Epidermal melanocyte (primary cell): ENCODE measurements around the gene ZNF148.

ENCODE experiments used
- DNase-seq: peaks from one replicate; pipeline ENCODE4 v3.0.0; 2011; ENCODE audit warnings: low spot score; ENCODE audit not compliant: insufficient read length

ZNF148 gene

DNA sequence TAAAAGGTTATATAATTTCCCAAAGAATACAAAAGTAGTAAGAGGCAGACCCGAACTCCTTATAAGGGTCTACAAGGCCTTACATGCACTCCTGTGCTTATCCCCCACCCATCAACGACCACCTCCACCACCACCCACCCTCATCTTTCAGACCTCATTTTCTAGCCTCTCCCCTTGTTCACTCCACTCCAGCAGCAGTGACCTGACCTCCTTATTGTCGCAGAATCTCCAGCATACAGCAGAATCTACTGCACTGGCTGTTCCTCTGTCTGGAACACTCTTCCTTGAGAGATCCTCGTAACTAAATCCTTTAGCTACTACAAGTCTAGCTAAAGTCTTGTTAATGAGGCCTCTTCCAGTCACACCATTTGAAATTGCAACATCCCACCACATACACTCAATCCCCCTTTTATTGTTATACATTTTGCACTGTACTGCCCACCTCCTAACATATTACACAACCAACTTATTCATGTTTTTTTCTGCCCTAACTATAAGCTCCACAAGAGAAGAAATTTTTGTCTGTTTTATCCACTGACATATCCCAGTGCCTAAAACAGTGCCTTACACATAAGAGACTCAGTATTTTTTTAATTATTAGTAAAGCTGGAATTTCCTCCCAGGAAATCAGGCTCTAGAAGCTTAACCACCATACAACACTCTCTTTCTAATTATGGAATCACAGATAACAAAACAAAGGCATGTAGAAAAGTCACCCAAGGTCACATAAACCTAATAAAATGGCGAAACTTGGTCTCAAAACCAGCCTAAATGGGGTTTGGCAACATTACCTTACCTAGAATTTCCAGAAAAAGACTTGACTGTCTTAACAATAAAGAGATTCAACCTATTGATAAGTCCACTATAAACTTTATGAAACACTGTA lies 40.2 kb downstream of the ZNF148 start:
- DNase-seq: no peak

DNA sequence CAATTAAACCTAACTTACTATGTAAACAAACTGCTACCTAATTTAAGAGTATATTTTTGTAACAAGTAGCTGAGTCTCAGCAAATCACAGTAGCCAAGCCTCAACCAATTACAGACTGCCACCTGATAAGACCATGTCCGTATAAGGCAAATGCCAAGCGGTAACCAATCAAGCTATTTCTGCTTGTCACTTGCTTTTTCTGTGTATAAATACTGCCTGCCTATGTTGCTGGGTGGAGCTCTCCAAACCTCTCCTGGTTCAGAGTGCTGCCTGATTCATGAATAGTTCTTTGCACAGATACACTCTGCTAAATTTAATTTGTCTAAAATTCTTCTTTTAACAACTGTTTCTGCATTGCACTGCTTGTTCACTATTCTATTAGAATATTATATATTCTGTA lies 42.6 kb downstream of the ZNF148 start:
- DNase-seq: no peak

DNA sequence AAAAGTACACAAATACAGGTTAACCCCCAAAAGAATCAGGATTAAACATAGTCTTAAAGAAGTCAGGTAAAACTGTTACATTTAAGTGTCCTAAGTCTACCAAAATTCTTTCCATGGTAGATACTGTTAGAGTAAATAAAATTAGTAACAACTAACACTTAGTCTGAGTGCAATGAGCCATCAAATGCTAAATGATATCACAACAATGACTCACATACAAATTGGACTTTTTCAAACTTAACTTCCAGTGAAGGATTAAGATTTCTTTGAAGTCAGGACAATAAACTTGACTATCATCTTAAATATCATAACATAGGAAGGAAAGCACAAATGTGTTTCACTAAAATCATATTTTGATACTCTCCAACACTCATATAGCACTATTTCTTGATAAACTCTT lies 43.9 kb downstream of the ZNF148 start:
- DNase-seq: no peak

DNA sequence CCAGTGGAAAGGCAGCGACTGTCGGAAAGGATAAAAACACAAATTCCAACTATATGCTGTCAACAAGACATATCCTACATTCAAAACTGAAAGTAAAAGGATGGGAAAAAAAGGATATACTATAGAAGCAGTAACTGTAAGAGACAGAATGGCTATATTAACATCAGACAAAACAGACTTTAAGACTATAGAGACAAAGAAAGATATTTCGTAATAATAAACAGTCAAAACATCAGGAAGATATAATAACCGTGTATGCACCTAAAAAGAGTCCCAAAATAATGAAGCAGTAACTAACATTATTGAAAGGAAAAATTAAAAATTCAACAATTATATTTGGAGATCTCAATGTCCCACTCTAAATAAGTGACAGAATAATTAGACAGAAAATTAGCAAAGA lies 48.2 kb downstream of the ZNF148 start:
- no peak for DNase-seq

DNA sequence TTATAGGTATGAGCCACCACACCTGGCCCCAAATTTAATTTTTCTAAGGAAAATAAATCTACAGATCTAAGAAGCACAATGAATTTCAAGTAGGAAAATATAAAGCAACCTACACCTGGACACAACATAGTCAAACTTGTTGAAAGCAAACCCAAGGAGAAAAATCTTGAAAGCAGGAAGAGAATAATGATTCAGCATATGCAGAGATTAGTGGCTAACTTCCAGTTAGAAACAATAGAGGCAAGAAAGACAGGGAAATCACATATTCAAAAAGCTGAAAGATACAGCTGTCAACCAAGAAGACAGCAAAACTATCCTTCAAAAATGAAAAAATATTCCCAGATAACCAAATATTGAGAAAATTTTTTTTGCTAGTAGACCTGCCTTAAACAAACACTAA lies 49.4 kb downstream of the ZNF148 start:
- DNase-seq: no peak

DNA sequence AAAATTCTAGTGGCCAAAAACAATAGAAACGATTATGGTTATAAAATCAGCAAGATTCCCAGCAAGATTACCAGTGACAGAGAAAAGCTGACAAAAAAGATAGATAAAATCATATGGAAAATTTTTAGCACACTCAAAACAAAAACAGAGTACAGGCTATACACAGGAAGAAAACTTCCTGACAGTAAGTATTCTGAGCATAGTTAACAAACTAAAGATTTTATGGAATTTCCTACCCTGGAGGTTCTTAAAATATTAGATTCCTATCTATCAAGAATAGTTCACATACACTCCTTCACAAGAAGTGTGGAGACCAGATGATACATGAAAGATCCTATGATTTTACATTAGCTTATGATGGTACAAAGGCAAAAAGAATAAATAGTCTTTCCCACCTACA lies 50.8 kb downstream of the ZNF148 start:
- DNase-seq: no peak

DNA sequence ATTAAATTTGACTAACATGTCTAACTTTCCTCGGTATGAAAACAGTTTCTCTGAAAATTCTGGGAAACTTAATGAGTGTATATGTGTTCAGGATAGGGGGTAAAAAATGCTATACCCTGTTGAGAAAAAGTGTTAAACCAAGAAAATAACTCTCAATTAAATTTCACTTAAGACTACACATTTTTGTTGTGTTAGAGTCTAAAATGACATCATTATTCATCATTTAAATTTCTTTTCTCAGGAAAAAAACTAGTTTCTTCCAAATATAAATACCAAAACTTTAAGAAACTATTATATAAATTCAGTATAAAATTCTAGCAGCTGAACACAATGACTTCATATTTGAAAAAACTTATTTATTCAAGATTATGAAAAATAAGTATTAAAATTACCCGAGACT lies 52.2 kb downstream of the ZNF148 start:
- no peak for DNase-seq

DNA sequence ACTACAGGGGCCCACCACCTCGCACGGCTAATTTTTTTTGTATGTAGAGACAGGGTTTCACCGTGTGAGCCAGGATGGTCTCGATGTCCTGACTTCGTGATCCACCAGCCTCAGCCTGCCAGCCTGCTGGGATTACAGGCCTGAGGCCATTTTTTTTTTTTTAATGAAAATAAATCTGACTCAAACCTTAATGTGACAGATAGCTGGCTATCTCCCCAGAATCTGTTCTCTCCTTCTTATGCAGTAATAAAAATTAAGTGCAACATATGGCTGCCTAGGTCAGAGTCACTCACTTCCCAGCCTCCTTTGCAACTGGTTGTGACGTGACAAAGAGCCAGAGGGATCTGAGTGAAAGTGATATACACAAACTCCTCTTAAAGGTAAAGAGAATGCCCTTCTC lies 53.0 kb downstream of the ZNF148 start:
- DNase-seq: no peak

DNA sequence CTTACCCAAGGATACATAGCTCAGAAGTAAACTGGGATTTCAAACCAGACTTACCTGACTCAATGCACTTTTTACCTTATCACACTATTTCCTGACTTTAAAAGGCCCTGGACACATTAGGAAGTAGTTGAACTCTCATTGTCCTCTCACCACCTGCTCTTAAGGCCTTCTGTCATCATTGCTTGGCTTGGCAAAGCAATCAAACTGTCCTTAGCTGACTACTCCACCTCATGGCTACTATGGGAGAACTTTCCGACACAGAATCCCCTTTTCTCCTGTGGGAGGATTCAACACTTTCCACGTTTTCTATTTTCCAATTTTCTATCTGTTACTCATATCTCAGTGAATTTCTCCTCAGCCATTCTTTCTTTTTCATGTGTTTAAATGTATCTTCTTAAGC lies 55.4 kb downstream of the ZNF148 start:
- DNase-seq: no peak

DNA sequence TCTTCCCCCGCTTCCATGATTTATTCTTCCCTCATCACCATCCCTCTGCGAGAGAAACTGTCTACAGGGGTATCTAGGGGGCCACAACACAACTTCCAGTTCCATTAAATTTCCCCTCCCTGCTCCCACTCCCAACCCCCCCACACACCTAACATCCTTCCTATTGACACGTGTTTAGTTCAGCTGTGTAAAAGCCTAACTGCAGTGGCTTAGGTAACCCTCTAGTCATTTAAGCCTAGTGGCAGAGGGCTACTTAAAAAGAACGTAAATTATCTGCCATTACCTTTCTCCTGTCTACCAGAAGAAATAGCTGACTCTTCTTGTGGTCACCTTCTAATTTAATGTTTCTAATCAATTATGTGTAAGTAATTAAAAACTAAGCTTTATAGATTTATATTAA lies 56.3 kb downstream of the ZNF148 start:
- no peak for DNase-seq

DNA sequence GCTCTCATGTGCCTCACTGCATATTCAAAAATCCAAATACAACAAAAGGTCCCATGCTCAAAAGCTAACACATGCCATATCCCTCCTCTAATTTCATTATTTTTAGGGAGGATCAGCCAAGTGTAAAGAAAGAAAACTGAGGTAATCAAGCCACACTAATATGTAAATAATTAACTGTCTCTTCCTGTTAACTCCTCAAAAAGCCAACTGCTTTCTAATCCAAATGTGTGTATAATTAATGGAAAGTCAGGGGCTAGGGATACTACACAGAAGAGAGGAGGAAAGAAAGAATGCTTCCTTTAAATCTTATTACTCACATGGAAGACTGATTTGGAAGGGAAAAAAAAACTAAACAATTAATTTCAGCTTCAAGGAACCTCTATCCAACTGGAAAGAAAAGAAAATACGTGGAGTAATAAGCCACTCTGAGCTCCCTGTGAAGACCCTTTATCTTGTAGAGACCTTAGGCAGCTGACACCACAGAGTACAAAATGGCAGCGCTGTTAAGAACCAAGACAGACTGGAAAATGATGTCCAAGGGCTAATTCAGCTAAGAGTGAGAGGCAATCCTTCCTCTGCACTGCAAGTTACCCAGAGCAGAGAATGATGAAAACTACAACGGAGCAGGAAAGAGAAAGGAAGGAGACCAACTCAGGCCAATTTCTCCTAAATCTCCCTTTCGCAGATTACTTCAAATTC lies 56.8 kb downstream of the ZNF148 start:
- no peak for DNase-seq

DNA sequence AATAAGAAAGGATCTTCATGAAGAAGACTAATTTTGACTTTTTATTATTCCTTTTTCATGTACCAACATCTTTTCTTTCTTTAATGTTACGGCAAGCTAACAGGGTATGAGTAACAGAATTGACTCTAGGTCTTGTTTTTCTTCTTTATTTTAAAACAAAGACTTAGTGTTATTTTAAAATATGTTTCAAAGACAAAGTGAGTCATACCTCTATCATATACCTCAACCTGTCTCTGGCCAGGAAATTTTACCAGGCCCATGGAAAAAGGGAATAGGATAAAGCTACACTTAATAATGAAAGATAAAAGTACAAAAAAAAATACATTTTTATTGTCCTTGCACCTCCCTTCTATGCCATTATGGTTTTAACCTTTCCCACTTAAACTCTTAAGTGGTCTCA lies 57.4 kb downstream of the ZNF148 start:
- DNase-seq: no peak

DNA sequence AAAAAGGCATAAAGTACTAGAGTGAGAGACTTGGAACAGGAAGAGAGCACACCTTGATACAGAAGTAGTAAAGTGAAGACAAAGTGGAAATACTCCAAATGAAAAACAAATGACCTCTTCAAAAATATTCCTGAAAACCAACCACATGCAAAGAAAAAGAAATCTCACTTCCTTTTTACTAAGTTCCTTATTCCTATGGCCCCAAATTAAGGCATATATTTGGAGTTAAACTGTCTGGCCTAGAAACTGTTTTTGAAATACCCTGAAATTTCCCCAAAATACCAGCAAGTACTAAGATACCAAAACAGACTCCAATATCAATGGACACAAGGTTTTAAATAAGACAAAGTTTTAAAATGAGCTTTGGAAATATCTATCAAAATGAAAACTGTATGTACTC lies 58.2 kb downstream of the ZNF148 start:
- no peak for DNase-seq

DNA sequence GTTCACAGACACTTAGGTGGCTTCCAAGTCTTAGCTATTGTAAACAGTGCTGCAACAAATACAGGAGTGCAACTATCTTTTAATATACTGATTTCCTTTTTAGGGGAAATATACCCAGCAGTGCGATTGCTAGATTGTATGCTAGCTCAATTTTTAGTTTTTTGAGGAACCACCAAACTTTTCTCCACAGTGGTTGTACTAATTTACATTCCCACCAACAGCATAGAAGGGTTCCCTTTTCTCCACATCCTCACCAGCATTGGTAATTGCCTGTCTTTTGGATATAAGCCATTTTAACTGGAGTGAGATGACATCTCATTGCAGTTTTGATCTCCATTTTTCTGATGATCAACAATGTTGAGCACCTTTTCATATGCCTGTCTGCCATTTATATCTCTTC lies 58.9 kb downstream of the ZNF148 start:
- no peak for DNase-seq

DNA sequence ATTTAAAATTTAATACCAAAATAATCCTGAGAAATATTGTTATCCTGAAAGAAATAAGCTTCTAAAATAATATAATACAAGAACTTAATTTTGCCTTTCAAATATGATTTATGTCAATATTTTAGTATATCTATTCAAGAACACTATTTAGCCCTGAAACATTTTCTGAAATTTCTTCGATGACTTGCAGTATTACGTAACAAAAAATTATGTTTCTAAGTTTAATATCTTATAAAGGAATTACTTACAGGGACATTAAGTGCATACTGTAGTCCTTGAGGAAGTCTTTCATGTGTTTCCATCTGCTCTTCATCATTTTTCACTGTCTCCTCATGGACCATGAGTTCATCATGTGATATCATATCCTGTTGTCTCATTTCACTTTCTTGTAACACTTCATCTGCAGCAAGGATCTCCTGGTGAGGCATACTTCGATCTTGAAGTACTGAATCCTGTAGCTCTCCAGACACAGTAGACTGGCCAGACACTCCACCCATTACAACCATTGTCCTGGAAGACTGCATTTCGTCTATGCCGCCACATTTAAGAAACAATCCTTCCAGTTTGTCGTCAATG lies 62.0 kb downstream of the ZNF148 start:
- DNase-seq: no peak

DNA sequence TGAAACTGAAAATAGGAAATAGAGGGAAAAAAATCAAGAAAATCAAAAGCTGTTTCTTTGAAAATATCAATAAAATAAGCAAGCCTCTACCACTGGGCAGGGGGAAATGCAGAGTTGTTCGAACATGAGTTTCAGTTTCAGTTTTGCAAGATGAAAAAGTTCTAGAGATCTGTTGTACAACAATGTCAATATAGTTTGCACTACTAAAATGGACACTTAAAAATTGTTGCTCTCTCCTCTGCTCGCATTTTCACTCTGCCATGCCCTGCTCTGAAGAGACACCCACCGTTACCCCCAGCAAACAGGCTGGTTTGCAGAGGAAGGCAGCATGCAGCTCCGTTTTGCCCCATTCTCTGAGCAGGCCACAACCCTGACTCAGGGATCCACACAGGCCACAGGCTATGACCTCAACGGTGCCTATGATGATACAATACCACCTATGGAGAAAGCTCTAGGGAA lies 64.5 kb downstream of the ZNF148 start:
- no peak for DNase-seq

DNA sequence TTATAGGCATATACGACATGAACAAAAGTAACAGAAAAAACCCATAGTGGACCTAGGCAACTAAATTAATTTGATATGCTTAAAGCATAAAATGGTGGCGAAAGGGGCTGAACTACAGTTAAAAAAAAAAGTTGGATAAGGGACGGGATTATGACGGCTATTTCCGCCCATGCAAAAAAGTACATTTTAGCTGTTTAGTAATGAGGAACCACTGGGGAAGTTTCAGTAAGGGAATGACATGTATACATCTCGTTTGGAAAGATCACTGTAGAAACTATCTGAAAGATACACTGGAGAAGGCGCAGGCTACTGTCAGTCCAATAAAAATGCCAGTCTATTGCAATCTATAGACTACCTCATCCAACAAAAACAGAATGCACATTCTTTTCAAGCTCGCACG lies 65.6 kb downstream of the ZNF148 start:
- no peak for DNase-seq

DNA sequence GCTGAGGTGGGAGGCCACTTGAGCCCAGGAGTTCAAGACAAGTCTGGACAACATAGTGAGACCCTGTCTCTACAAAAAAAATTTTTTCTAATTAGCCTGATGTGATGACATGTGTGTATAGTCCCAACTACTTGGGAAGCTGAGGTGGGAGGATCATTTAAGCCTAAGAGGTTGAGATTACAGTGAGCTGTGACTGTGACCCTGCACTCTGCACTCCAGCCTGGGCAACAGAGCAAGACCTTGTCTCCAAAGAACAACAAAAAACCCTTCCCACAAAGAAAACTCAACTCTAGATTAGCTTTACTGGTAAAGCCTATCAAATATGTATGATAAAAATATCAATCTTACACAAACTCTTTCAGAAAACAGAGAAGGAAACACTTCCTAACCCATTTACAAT lies 68.5 kb downstream of the ZNF148 start:
- DNase-seq: no peak

DNA sequence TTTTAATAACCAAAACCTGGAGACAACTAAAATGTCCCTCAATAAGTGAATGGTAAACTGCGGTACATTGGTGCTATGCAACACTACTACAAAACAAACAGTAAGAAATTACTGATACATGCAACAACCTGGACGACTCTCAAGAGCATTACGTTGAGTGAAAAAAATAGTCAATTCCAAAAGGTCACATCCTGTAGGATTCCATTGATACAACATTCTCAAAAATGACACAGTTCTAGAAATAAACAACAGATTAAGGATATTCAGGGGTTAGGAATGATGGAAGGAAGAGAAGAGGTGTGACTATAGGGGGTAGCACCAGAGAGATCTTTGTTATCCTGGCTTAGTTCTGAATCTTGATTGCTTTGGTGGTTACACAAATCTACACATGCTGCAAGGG lies 72.2 kb downstream of the ZNF148 start:
- no peak for DNase-seq

DNA sequence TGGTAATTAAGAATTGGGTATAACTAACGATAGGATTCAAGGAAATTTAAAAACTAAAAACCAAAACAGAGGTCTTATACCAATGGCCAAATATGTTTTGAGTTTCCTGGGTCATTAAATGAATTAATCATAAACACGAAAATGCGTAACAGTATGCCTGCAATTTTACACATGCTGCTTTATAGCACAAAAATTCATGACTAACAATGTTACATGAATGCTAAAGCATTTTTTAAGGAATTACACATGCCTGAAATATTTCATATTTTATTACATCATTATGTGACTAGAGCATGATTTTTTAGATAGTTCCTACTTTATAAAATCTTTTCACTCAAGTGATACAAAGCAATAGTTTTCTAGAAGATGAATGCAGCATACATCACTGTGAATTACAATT lies 74.7 kb downstream of the ZNF148 start:
- no peak for DNase-seq

DNA sequence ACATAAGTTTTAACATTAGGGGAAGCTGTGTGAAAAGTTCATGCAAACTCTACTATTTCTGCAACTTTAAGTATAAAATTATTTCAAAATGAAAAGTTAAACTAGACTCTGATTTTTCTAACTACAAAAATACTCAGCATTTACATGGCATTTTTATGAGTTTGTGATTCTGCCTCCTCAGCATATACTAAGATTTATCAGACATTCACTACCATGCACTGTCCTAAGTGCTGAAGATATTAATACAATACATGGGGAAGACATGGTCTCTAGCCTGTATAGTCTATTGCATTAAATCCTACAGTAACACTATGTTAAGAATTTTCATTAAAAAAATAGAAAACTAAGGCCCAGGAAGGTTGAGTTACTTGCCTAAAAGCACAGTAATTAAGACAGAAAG lies 80.7 kb downstream of the ZNF148 start:
- no peak for DNase-seq

DNA sequence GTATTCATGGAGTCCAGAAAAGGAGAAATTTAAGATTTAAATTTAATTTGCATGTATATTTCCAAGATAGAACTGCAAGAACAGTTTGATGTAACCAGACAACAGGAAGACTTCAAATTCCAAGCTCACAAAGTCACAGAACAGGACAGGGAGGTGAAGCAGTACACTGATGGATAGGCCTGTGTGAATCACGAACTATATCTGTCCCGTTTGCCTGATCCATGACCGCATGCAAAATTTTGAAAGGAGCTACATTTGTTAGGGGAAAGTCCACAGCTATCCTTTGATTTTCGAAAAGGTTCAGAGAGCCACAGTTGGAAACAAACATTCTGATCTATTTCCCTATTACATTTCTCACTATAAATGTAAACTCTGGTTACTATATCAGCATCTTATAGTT lies 83.1 kb downstream of the ZNF148 start:
- no peak for DNase-seq
